CD4-positive, alpha-beta T cell (primary cell): ENCODE data around the gene CD226. TPM values are rescaled to one million over a fixed set of nuclear protein-coding genes. Genes with fewer than 3 reads are reported as not detected.

ENCODE experiments used
- ATAC-seq: fragments of 200-7000 bp; cut with Tn5 transposase; one replicate; pipeline ENCODE4 v1.10.0; 2022; ENCODE audit warnings: mild to moderate bottlenecking; ENCODE audit not compliant: poor library complexity
- CTCF ChIA-PET: fragments of 350-600 bp; sonication (Branson Sonifier 250); formaldehyde crosslinking; loops from one replicate; lab custom pipeline; 2021; ENCODE audit warnings: antibody characterized with exemption, inconsistent platforms; lab: Charles Lee
- POLR2A ChIA-PET: fragments of 350-600 bp; sonication (Branson Sonifier 250); formaldehyde crosslinking; loops from one replicate; lab custom pipeline; 2021; ENCODE audit warnings: antibody characterized with exemption, inconsistent platforms; lab: Charles Lee
- DNase-seq, 14 experiments: peaks; one replicate each; pipeline ENCODE4 v3.0.0-alpha.2; 2013 to 2020; ENCODE audit warnings: mixed read lengths in 2 of 14
- H3K27ac ChIP-seq, 2 donors: one replicate each; pipeline versions ENCODE4 v1.5.1 to v1.7.0; 2013; ENCODE audit warnings: low read length in 2 of 2, low read depth in 1 of 2, mild to moderate bottlenecking in 1 of 2
- H3K27me3 ChIP-seq, 2 experiments: 1 replicate in 1 of 2; 2 replicates in 1 of 2; pipeline versions ENCODE4 v1.6.1 to v1.7.0; 2013; ENCODE audit warnings: low read length in 2 of 2, control low read depth in 1 of 2, mild to moderate bottlenecking in 1 of 2, moderate library complexity in 1 of 2; ENCODE audit not compliant: insufficient read depth in 2 of 2, control insufficient read depth in 1 of 2
- H3K36me3 ChIP-seq: one replicate; pipeline ENCODE4 v1.6.1; 2013; ENCODE audit warnings: low read length, control low read depth; ENCODE audit not compliant: insufficient read depth
- H3K4me1 ChIP-seq: one replicate; pipeline ENCODE4 v1.6.1; 2013; ENCODE audit warnings: low read length, control low read depth; ENCODE audit not compliant: insufficient read depth
- H3K4me3 ChIP-seq: one replicate; pipeline ENCODE4 v1.5.1; 2013; ENCODE audit warnings: mild to moderate bottlenecking, low read length, moderate library complexity
- H3K9me3 ChIP-seq, 2 experiments: 1 replicate in 1 of 2; 2 replicates in 1 of 2; pipeline versions ENCODE4 v1.6.1 to v1.7.0; 2013; ENCODE audit warnings: low read length in 2 of 2, mild to moderate bottlenecking in 2 of 2, control low read depth in 1 of 2, moderate library complexity in 1 of 2; ENCODE audit not compliant: control insufficient read depth in 1 of 2, insufficient read depth in 1 of 2
- H3K27ac Mint-ChIP-seq: one replicate; pipeline ENCODE4 v1.8.0; 2020; ENCODE audit warnings: mixed read lengths
- H3K27me3 Mint-ChIP-seq: one replicate; pipeline ENCODE4 v1.8.0; 2021; ENCODE audit warnings: mixed read lengths
- H3K36me3 Mint-ChIP-seq: one replicate; pipeline ENCODE4 v1.8.0; 2021; ENCODE audit warnings: low read depth, mixed read lengths
- H3K4me1 Mint-ChIP-seq: one replicate; pipeline ENCODE4 v1.8.0; 2021; ENCODE audit warnings: low read depth, mixed read lengths
- H3K4me3 Mint-ChIP-seq: one replicate; pipeline ENCODE4 v1.8.0; 2020; ENCODE audit warnings: mild to moderate bottlenecking, mixed read lengths
- H3K9me3 Mint-ChIP-seq: one replicate; pipeline ENCODE4 v1.8.0; 2020; ENCODE audit warnings: mixed read lengths
- CTCF ChIP-seq: fragments of 200-600 bp; IDR thresholded peaks from one replicate; pipeline ENCODE4 v1.8.0; 2022; ENCODE audit warnings: antibody characterized with exemption, mild to moderate bottlenecking
- intact Hi-C, 2 experiments: fragments of 100-400 bp; cut with DNase I in 1 of 2; cut with micrococcal nuclease in 1 of 2; formaldehyde crosslinking; loops; one replicate each; pipeline versions ENCODE4 v1.15.1 to v1.9.0; 2023 to 2025; cut with DNase I, micrococcal nuclease
- total RNA-seq, 174 experiments: library from RNA in 2 of 174; stranded (reverse) in 2 of 174; gene quantifications; one replicate each; pipeline ENCODE4 v1.2.3 and lab custom pipeline; 2021 to 2026

Gene CD226
- total RNA-seq, 2 experiments from 2014 or later: 74.0 to 74.8 TPM

DNA sequence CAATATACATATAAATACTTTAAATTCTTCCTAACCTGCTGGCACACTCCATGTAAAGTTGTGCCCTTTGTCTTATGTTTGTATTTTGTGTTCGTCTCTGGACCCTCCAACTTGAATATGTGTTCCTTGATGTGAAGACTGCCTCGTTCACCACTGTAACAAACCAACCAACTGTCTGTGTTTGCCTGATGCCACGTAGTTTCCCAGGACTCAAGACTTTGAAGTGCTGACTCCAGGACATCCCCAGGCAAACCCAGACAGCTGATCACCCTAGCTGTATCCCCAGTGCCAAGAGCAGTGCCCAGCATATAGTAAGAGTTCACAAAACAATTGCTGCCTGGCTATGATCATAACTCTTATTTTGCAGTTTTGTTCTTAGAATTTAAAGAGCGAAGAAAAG, 15.5 kb upstream of the CD226 start:
- no peaks in the 10 kb centered on the region for H3K9me3 ChIP-seq
- no peak for TF ChIP-seq CTCF
- CTCF ChIA-PET: no interaction called here
- intact Hi-C loops: no loop called here
- Mint-ChIP-seq H3K36me3 (no peaks in the 10 kb centered on the region), H3K4me3 (no peak overlapping the region), H3K4me1 (peaks cover 33% of the 10 kb centered on the region), H3K9me3 (no peaks in the 10 kb centered on the region), H3K27ac (no peak overlapping the region), H3K27me3 (no peaks in the 10 kb centered on the region)
- DNase-seq (no peak), ATAC-seq (no peak)
- H3K27me3 ChIP-seq: no peaks in the 10 kb centered on the region
- H3K27ac ChIP-seq: no peak overlapping the region
- peaks cover 27% of the 10 kb centered on the region for H3K4me1 ChIP-seq
- POLR2A ChIA-PET: no interaction called here
- no peaks in the 10 kb centered on the region for H3K36me3 ChIP-seq
- no peak overlapping the region for H3K4me3 ChIP-seq

GRCh38 chr18:69961718-69962117, 14.0 kb upstream of the CD226 start:
- no peak for DNase-seq
- H3K27ac ChIP-seq: no peak overlapping the region
- no peak for ATAC-seq
- ChIA-PET CTCF (no interaction called here), POLR2A (no interaction called here)
- H3K36me3 Mint-ChIP-seq: no peaks in the 10 kb centered on the region
- H3K36me3 ChIP-seq: no peaks in the 10 kb centered on the region
- no peaks in the 10 kb centered on the region for H3K27me3 Mint-ChIP-seq
- peaks cover 22% of the 10 kb centered on the region for H3K4me1 ChIP-seq
- intact Hi-C loops: no loop called here
- H3K27me3 ChIP-seq: no peaks in the 10 kb centered on the region
- no peak overlapping the region for H3K4me3 ChIP-seq
- no peak overlapping the region for H3K4me3 Mint-ChIP-seq
- H3K9me3 ChIP-seq: no peaks in the 10 kb centered on the region
- H3K9me3 Mint-ChIP-seq: no peaks in the 10 kb centered on the region
- peaks cover 18% of the 10 kb centered on the region for H3K4me1 Mint-ChIP-seq
- no peak overlapping the region for H3K27ac Mint-ChIP-seq
- TF ChIP-seq CTCF: no peak

GRCh38 chr18:69958422-69958821, 10.7 kb upstream of the CD226 start:
- Histone ChIP-seq H3K9me3 (no peaks in the 10 kb centered on the region), H3K27me3 (no peaks in the 10 kb centered on the region), H3K36me3 (no peaks in the 10 kb centered on the region), H3K4me1 (peaks cover 45% of the 10 kb centered on the region), H3K27ac (peak overlapping the region; percentile 25 to 75), H3K4me3 (no peak overlapping the region)
- no peak for ATAC-seq
- intact Hi-C loops: no loop called here
- ChIA-PET CTCF (interaction anchor here (1.8 to 2.3 kb wide), 4 partner anchors 10 to 85 kb away, joined by 6 to 23 read pairs (median 8); no protein-coding TSS in a partner anchor), POLR2A (interaction anchor here (1.8 to 2.4 kb wide), 4 partner anchors 10 to 60 kb away, joined by 8 to 12 read pairs (median 10); partner anchors contain the start of gene CD226)
- H3K9me3 Mint-ChIP-seq: no peaks in the 10 kb centered on the region
- H3K4me1 Mint-ChIP-seq: peaks cover 16% of the 10 kb centered on the region
- no peaks in the 10 kb centered on the region for H3K27me3 Mint-ChIP-seq
- TF ChIP-seq CTCF: no peak
- no peak overlapping the region for H3K4me3 Mint-ChIP-seq
- peak in 3 of 14 experiments; percentile 28 to 71 (median 66) for DNase-seq
- peaks cover 9% of the 10 kb centered on the region for H3K36me3 Mint-ChIP-seq
- H3K27ac Mint-ChIP-seq: no peak overlapping the region
